K562 (cell line): Measurements from ENCODE around the gene COL8A2. TPM values are rescaled to one million over a fixed set of nuclear protein-coding genes. Genes with fewer than 3 reads are reported as not detected.

ENCODE experiments used
- ATAC-seq: fragments of 200-7000 bp; cut with Tn5 transposase; 3 replicates; pipeline ENCODE4 v1.9.1; 2020; ENCODE audit warnings: moderate library complexity
- BruUV-seq: library from RNA; stranded (reverse); fragments of 400-500 nt; replicated peaks from 2 replicates; lab custom pipeline; 2021; lab: Mats Ljungman, UMichigan
- CTCF ChIA-PET: fragments of 300-600 bp; formaldehyde crosslinking; extraction: SDS; loops from one replicate; lab custom pipeline; 2021; ENCODE audit warnings: low intra/inter-chr PET ratio; lab: Yijun Ruan, JAX
- POLR2A ChIA-PET: fragments of 300-600, 350-650 bp; sonication (Branson Sonifier 250); formaldehyde crosslinking; extraction: SDS; loops from one replicate; lab custom pipeline; 2021; ENCODE audit warnings: antibody characterized with exemption, inconsistent platforms; lab: Yijun Ruan, JAX
- DNase-seq, 4 experiments: peaks; one replicate each; pipeline versions ENCODE4 v3.0.0 to v3.0.0-alpha.2; 2011 to 2018; ENCODE audit warnings: low spot score in 3 of 4, mixed read lengths in 3 of 4; ENCODE audit errors: extremely low read depth in 1 of 4
- FAIRE-seq: peaks from 2 replicates; lab custom pipeline; 2011; peaks lifted over from hg19 to GRCh38; lab: Jason Lieb, UNC
- H2AFZ ChIP-seq: 2 replicates; pipeline ENCODE4 v1.6.0; 2011; ENCODE audit warnings: low read depth, low read length, control low read depth, inconsistent platforms
- H3K27ac ChIP-seq: fragments of 200-600 bp; 3 replicates; pipeline ENCODE4 v1.8.0; 2011; ENCODE audit warnings: low read depth, mild to moderate bottlenecking, control low read depth, inconsistent platforms, low read length, moderate library complexity, mixed read lengths; ENCODE audit errors: extremely low read depth
- H3K27me3 ChIP-seq, 2 experiments: fragments of 300-600 bp in 1 of 2; 2 replicates in 1 of 2; 3 replicates in 1 of 2; pipeline versions ENCODE4 v1.6.0 to v1.8.0; 2011; ENCODE audit warnings: inconsistent platforms in 2 of 2, low read length in 2 of 2, mild to moderate bottlenecking in 1 of 2, mixed read lengths in 1 of 2, moderate library complexity in 1 of 2; ENCODE audit not compliant: control insufficient read depth in 2 of 2, insufficient read depth in 2 of 2
- H3K36me3 ChIP-seq: fragments of 300-600 bp; 3 replicates; pipeline ENCODE4 v1.8.0; 2011; ENCODE audit warnings: mild to moderate bottlenecking, low read length, inconsistent platforms; ENCODE audit not compliant: control insufficient read depth, insufficient read depth
- H3K4me1 ChIP-seq, 2 experiments: fragments of 200-600 bp in 1 of 2; replicated peaks in 1 of 2; 2 replicates in 1 of 2; 3 replicates in 1 of 2; pipeline versions ENCODE4 v1.5.1 to v1.8.0; 2011; ENCODE audit warnings: inconsistent platforms in 2 of 2, low read length in 2 of 2, mild to moderate bottlenecking in 1 of 2, mixed read lengths in 1 of 2, moderate library complexity in 1 of 2; ENCODE audit not compliant: control insufficient read depth in 2 of 2, insufficient read depth in 2 of 2
- H3K4me2 ChIP-seq: 2 replicates; pipeline ENCODE4 v1.6.1; 2011; ENCODE audit warnings: low read length, control low read depth, inconsistent platforms, mixed read lengths; ENCODE audit not compliant: insufficient read depth
- H3K4me3 ChIP-seq: fragments of 200-600 bp; sonication (generic), shearing (Covaris generic); 2 replicates; pipeline ENCODE4 v1.5.1; 2016; ENCODE audit warnings: control low read depth, inconsistent platforms
- H3K79me2 ChIP-seq: fragments of 200-600 bp; 3 replicates; pipeline ENCODE4 v1.8.0; 2011; ENCODE audit warnings: low read length, inconsistent platforms; ENCODE audit not compliant: control insufficient read depth, insufficient read depth
- H3K9ac ChIP-seq, 2 experiments: 2 replicates each; pipeline versions ENCODE4 v1.6.0 to v1.6.1; 2011; ENCODE audit warnings: low read depth in 2 of 2, low read length in 2 of 2, control low read depth in 1 of 2, inconsistent platforms in 1 of 2, mild to moderate bottlenecking in 1 of 2, mixed read lengths in 1 of 2; ENCODE audit not compliant: insufficient read depth in 1 of 2
- H3K9me1 ChIP-seq: one replicate; pipeline ENCODE4 v1.6.0; 2011; ENCODE audit warnings: inconsistent platforms, mild to moderate bottlenecking, low read length, moderate library complexity; ENCODE audit not compliant: control insufficient read depth, insufficient read depth
- H3K9me3 ChIP-seq: replicated peaks from 2 replicates; pipeline ENCODE4 v1.5.1; 2011; ENCODE audit warnings: low read depth, low read length, inconsistent platforms; ENCODE audit not compliant: control insufficient read depth, insufficient read depth
- H4K20me1 ChIP-seq: replicated peaks from 2 replicates; pipeline ENCODE4 v1.6.1; 2011; ENCODE audit warnings: low read length, inconsistent platforms, mixed read lengths; ENCODE audit not compliant: control insufficient read depth, insufficient read depth
- CEBPG ChIP-seq, 3 experiments: fragments of 200-800 bp in 1 of 3; sonication (Bioruptor generic) in 1 of 3; sonication (generic) in 1 of 3; formaldehyde crosslinking in 1 of 3; IDR thresholded peaks in 2 of 3; conservative IDR thresholded peaks in 1 of 3; 2 replicates each; pipeline versions ENCODE4 v1.6.1 to v1.8.0; 2016 to 2022; ENCODE audit warnings: missing compliant biosample characterization in 2 of 3, missing genetic modification characterization in 2 of 3, mild to moderate bottlenecking in 1 of 3, missing genetic modification reagents in 1 of 3
- MAFG ChIP-seq: fragments of 450-650 bp; conservative IDR thresholded peaks from 2 replicates; pipeline ENCODE4 v1.6.1; 2016; ENCODE audit warnings: missing genetic modification characterization, missing compliant biosample characterization
- PKNOX1 ChIP-seq: fragments of 450-650 bp; IDR thresholded peaks from 2 replicates; pipeline ENCODE4 v1.6.1; 2016
- RBM22 ChIP-seq: fragments of 200-400 bp; formaldehyde crosslinking; IDR thresholded peaks from 2 replicates; pipeline ENCODE4 v1.6.1; 2018; ENCODE audit warnings: low read length, low read depth; ENCODE audit not compliant: poor library complexity, severe bottlenecking
- TEAD2 ChIP-seq: fragments of 450-650 bp; IDR thresholded peaks from 2 replicates; pipeline ENCODE4 v1.6.1; 2016; ENCODE audit warnings: missing genetic modification characterization, control low read depth, missing compliant biosample characterization
- WGBS: fragments of 100-300 bp; shearing (Covaris generic); methylation state at CpG from one replicate; pipeline ENCODE4 v1.1.6; 2016; ENCODE audit warnings: low coverage, mixed read lengths; ENCODE audit not compliant: insufficient coverage; ENCODE audit errors: missing lambda C conversion rate; 5-methylcytosine and 5-hydroxymethylcytosine counted together
- in situ Hi-C: fragments of 300-500 bp; cut with MboI; formaldehyde crosslinking; loops from 4 replicates; pipeline ENCODE4 v1.15.0; 2018; ENCODE audit warnings: inconsistent platforms, mixed read lengths
- intact Hi-C: fragments of 100-400 bp; cut with micrococcal nuclease; formaldehyde crosslinking; loops from 2 replicates; pipeline ENCODE4 v1.14.2; 2022
- polyA plus RNA-seq, 8 experiments: library from polyadenylated mRNA; depleted of rRNA in 4 of 8; stranded (reverse) in 5 of 8; unstranded in 3 of 8; fragments of >200 nt; fragmentation: Nextera tagmentation in 2 of 8; fragmentation: Illumina TruSeq in 1 of 8; extraction: Ambion mirVana in 2 of 8; extraction: Trizol in 1 of 8; gene quantifications; 2 replicates each; pipeline versions ENCODE4 v1.2.1 to v1.2.3, GENCODE V29; 2011 to 2014; ENCODE audit warnings: inconsistent platforms in 1 of 8, missing spikeins in 1 of 8
- total RNA-seq, 7 experiments: library from RNA; depleted of rRNA in 6 of 7; stranded (reverse); fragments of >200 nt in 6 of 7; fragmentation: Illumina TruSeq in 2 of 7; extraction: Trizol in 2 of 7; gene quantifications; 2 replicates each; pipeline versions ENCODE4 v1.2.1 to v1.2.3, GENCODE V29; 2011 to 2021; ENCODE audit warnings: low replicate concordance in 1 of 7
- TF ChIP-seq, protein P1 (sequence below), 2 experiments: fragments of 250-450 bp in 1 of 2; fragments of 450-650 bp in 1 of 2; sonication (Bioruptor Pico) in 1 of 2; IDR thresholded peaks; 2 replicates each; pipeline versions ENCODE4 v1.6.1 to v1.8.0; 2016 to 2021; ENCODE audit warnings: mild to moderate bottlenecking in 2 of 2, moderate library complexity in 2 of 2, missing compliant biosample characterization in 1 of 2, missing genetic modification characterization in 1 of 2

COL8A2 gene
- total and polyA plus RNA-seq, 9 of the 15 experiments (the other 6 are each of a cell fraction or from before 2014, with no cell fraction given): 0.03 to 0.14 (median 0.04) TPM; not detected in 5

DNA sequence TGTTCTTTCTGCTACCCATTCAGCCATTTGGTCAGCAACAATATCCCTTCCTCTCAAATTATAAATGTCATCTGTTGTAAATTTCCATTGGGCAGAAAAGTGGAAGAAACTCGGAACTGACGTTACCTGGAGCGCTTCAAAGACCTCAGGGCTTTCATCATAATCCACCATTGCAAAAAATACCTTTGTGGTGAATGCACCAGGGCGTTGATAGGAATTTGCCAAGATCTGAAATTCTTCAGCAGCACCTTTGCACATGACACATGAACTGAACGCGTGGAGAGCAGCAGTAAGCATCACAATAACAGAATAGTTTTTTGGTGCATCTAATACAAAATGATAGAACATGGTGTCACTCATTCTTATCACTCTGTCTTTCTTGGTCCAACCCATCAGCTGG lies 44.2 kb downstream of the COL8A2 start:
- DNase-seq: no peak
- Histone ChIP-seq H3K4me2 (no peak overlapping the region), H3K27me3 (no peaks in the 10 kb centered on the region), H3K4me1 (peaks cover 0 to 12% of the 10 kb centered on the region in 2 experiments; a peak in 4 of 5 replicates), H2AFZ (peak overlapping the region; percentile 22), H3K9me1 (no peaks in the 10 kb centered on the region), H3K9me3 (no peaks in the 10 kb centered on the region), H3K27ac (no peak overlapping the region), H3K36me3 (no peaks in the 10 kb centered on the region), H3K9ac (no peak overlapping the region), H3K4me3 (no peak overlapping the region), H4K20me1 (no peaks in the 10 kb centered on the region), H3K79me2 (no peaks in the 10 kb centered on the region)
- WGBS: 34% methylated on average over 6 of the region's 6 CpGs
- POLR2A ChIA-PET: no interaction called here
- ATAC-seq: no peak
- CTCF ChIA-PET: no interaction called here
- BruUV-seq: no TSS peak
- peak; percentile 63 for FAIRE-seq
- intact Hi-C loops (no loop called here), in situ Hi-C loops (no loop called here)
- TF ChIP-seq PKNOX1 (peak; percentile 62), CEBPG (CRISPR knock-in tag; IDR thresholded peaks at IDR 0.05) (no peak), CEBPG (tag; conservative IDR thresholded peaks at IDR 0.05 in 1 of 2, IDR thresholded peaks at IDR 0.05 in 1 of 2) (no peak), TEAD2 (no peak)

GRCh38 chr1:36080236-36080635 lies 44.8 kb downstream of the COL8A2 start:
- WGBS: 29% methylated on average over 3 of the region's 3 CpGs
- ChIA-PET POLR2A (no interaction called here), CTCF (no interaction called here)
- TF ChIP-seq, protein P1, sequence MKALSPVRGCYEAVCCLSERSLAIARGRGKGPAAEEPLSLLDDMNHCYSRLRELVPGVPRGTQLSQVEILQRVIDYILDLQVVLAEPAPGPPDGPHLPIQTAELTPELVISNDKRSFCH (CRISPR knock-in tag; IDR thresholded peaks at IDR 0.05): no peak
- TF ChIP-seq, protein P1 (tag; IDR thresholded peaks at IDR 0.05): no peak
- TF ChIP-seq MAFG (0 out of 2 replicates have a peak, but pooled peaks have one; percentile 21), RBM22 (no peak)
- Histone ChIP-seq H3K27ac (no peak overlapping the region), H3K36me3 (no peaks in the 10 kb centered on the region), H3K27me3 (no peaks in the 10 kb centered on the region), H3K79me2 (no peaks in the 10 kb centered on the region), H3K4me2 (no peak overlapping the region), H3K9ac (no peak overlapping the region), H3K4me1 (peaks cover 0 to 12% of the 10 kb centered on the region in 2 experiments; a peak in 4 of 5 replicates), H3K9me3 (no peaks in the 10 kb centered on the region), H3K9me1 (no peaks in the 10 kb centered on the region), H3K4me3 (no peak overlapping the region), H2AFZ (peak overlapping the region; percentile 22), H4K20me1 (no peaks in the 10 kb centered on the region)
- FAIRE-seq (no peak), ATAC-seq (no peak), DNase-seq (no peak)
- intact Hi-C loops (no loop called here), in situ Hi-C loops (no loop called here)
- no TSS peak for BruUV-seq
